Gastroesophageal sphincter (tissue), 3 donors: Measurements from ENCODE around the gene LRRC4.

Experiments
- CTCF ChIP-seq, 4 experiments: fragments of 200-600 bp in 2 of 4; fragments of 450-650 bp in 2 of 4; sonication (generic) in 1 of 4; IDR thresholded peaks; one replicate each; pipeline ENCODE4 v1.5.1; 2017 to 2019; ENCODE audit warnings: antibody characterized with exemption in 4 of 4, mild to moderate bottlenecking in 2 of 4, moderate library complexity in 2 of 4
- EP300 ChIP-seq: sonication (generic); formaldehyde crosslinking; IDR thresholded peaks from one replicate; pipeline ENCODE4 v1.6.1; 2017; ENCODE audit warnings: antibody characterized with exemption, mild to moderate bottlenecking
- POLR2A ChIP-seq, 2 donors: fragments of 450-650 bp; IDR thresholded peaks; one replicate each; pipeline ENCODE4 v1.6.1; 2017; ENCODE audit warnings: antibody characterized with exemption in 2 of 2, mild to moderate bottlenecking in 2 of 2, moderate library complexity in 1 of 2
- POLR2AphosphoS5 ChIP-seq: sonication (generic); formaldehyde crosslinking; IDR thresholded peaks from one replicate; pipeline ENCODE4 v1.6.1; 2017; ENCODE audit warnings: antibody characterized with exemption

DNA sequence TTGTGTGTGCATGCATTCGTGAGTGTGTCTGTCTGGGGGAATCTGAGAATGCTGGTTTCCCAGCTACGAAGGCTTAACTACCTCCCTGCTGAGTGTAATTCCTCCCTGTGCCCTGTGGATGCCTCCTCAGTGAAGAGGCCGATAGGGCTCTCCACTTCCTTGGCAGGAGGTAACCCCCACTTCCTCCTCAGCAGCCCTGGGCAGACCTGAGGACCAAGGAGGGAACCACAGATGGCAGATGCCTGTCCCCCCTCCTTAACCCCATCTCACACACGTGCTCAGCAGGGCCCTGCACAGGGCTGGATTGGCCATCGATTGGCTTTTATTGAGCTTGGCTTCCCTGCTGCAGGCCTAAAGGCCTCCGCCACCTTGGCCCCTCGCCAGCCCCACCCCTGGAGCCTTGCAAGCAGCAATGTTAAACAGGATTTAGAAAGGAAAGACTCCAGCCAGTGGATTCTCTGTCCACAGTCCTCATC lies 45.6 kb upstream of the LRRC4 start:
- TF ChIP-seq CTCF (IDR thresholded peaks at IDR 0.05), result no peak
- TF ChIP-seq POLR2AphosphoS5, result no peak
- no peak for TF ChIP-seq POLR2A (IDR thresholded peaks at IDR 0.05)
- no peak for TF ChIP-seq EP300
